Subcutaneous abdominal adipose tissue (tissue), 5 donors: ENCODE results near the gene SMCO4.

Source experiments
- H3K27ac ChIP-seq: one replicate; pipeline ENCODE4 v1.7.0; 2013; ENCODE audit warnings: low read depth, mild to moderate bottlenecking, inconsistent platforms, low read length, moderate library complexity
- H3K27me3 ChIP-seq, 5 donors: one replicate each; pipeline ENCODE4 v1.7.0; 2013; ENCODE audit warnings: low read length in 5 of 5, inconsistent platforms in 1 of 5; ENCODE audit not compliant: control insufficient read depth in 5 of 5, insufficient read depth in 4 of 5
- H3K36me3 ChIP-seq, 5 donors: one replicate each; pipeline ENCODE4 v1.7.0; 2013; ENCODE audit warnings: low read length in 5 of 5; ENCODE audit not compliant: control insufficient read depth in 5 of 5, insufficient read depth in 5 of 5
- H3K4me1 ChIP-seq, 5 donors: one replicate each; pipeline ENCODE4 v1.7.0; 2013; ENCODE audit warnings: low read length in 5 of 5, mild to moderate bottlenecking in 3 of 5, moderate library complexity in 1 of 5; ENCODE audit not compliant: control insufficient read depth in 5 of 5, insufficient read depth in 5 of 5
- H3K4me3 ChIP-seq, 5 donors: one replicate each; pipeline ENCODE4 v1.7.0; 2013; ENCODE audit warnings: low read length in 5 of 5, low read depth in 1 of 5
- H3K9ac ChIP-seq, 5 donors: one replicate each; pipeline ENCODE4 v1.7.0; 2013; ENCODE audit warnings: low read length in 5 of 5, mild to moderate bottlenecking in 4 of 5, moderate library complexity in 3 of 5
- H3K9me3 ChIP-seq, 5 donors: one replicate each; pipeline ENCODE4 v1.7.0; 2013; ENCODE audit warnings: low read length in 5 of 5; ENCODE audit not compliant: control insufficient read depth in 5 of 5
- donor health status: healthy.
- donor health status: healthy.
- donor health status: healthy.
- donor health status: healthy.
- donor health status: healthy.

Gene SMCO4

GRCh38 chr11:93512073-93512475 lies 31.1 kb downstream of the SMCO4 start:
- Histone ChIP-seq H3K4me3 (no peak overlapping the region), H3K36me3 (no peaks in the 10 kb centered on the region), H3K27ac (no peak overlapping the region), H3K9ac (no peak overlapping the region), H3K4me1 (peaks cover 0 to 18% (median 3%) of the 10 kb centered on the region in 5 donors), H3K9me3 (no peaks in the 10 kb centered on the region), H3K27me3 (no peaks in the 10 kb centered on the region)

GRCh38 chr11:93510196-93510873 lies 32.9 kb downstream of the SMCO4 start:
- H3K27ac ChIP-seq = no peak overlapping the region
- H3K27me3 ChIP-seq = no peaks in the 10 kb centered on the region
- no peak overlapping the region for H3K4me3 ChIP-seq
- no peak overlapping the region for H3K9ac ChIP-seq
- no peaks in the 10 kb centered on the region for H3K36me3 ChIP-seq
- H3K9me3 ChIP-seq = no peaks in the 10 kb centered on the region
- peaks cover 0 to 13% (median 3%) of the 10 kb centered on the region in 5 donors for H3K4me1 ChIP-seq

GRCh38 chr11:93507517-93507916 lies 35.7 kb downstream of the SMCO4 start:
- H3K27ac ChIP-seq = no peak overlapping the region
- H3K36me3 ChIP-seq = peaks cover 0 to 4% (median 0%) of the 10 kb centered on the region in 5 donors
- H3K4me1 ChIP-seq = peaks cover 0 to 3% (median 0%) of the 10 kb centered on the region in 5 donors
- no peak overlapping the region for H3K9ac ChIP-seq
- H3K9me3 ChIP-seq = no peaks in the 10 kb centered on the region
- no peak overlapping the region for H3K4me3 ChIP-seq
- no peaks in the 10 kb centered on the region for H3K27me3 ChIP-seq

GRCh38 chr11:93505703-93506102 lies 37.5 kb downstream of the SMCO4 start:
- H3K9ac ChIP-seq = no peak overlapping the region
- no peaks in the 10 kb centered on the region for H3K27me3 ChIP-seq
- H3K4me1 ChIP-seq = peaks cover 0 to 4% (median 0%) of the 10 kb centered on the region in 5 donors
- H3K27ac ChIP-seq = no peak overlapping the region
- H3K36me3 ChIP-seq = peaks cover 0 to 4% (median 0%) of the 10 kb centered on the region in 5 donors
- H3K9me3 ChIP-seq = no peaks in the 10 kb centered on the region
- no peak overlapping the region for H3K4me3 ChIP-seq

GRCh38 chr11:93504110-93505095 lies 38.8 kb downstream of the SMCO4 start:
- H3K4me1 ChIP-seq = peaks cover 0 to 4% (median 0%) of the 10 kb centered on the region in 5 donors
- no peak overlapping the region for H3K27ac ChIP-seq
- H3K4me3 ChIP-seq = no peak overlapping the region
- H3K9me3 ChIP-seq = no peaks in the 10 kb centered on the region
- H3K36me3 ChIP-seq = peaks cover 0 to 4% (median 0%) of the 10 kb centered on the region in 5 donors
- no peaks in the 10 kb centered on the region for H3K27me3 ChIP-seq
- no peak overlapping the region for H3K9ac ChIP-seq

GRCh38 chr11:93501856-93502255 lies 41.3 kb downstream of the SMCO4 start:
- Histone ChIP-seq H3K4me1 (peaks cover 0 to 4% (median 0%) of the 10 kb centered on the region in 5 donors), H3K27ac (no peak overlapping the region), H3K4me3 (no peak overlapping the region)

GRCh38 chr11:93500759-93501158 lies 42.4 kb downstream of the SMCO4 start:
- Histone ChIP-seq H3K27me3 (no peaks in the 10 kb centered on the region), H3K4me3 (no peak overlapping the region), H3K36me3 (peaks cover 0 to 8% (median 3%) of the 10 kb centered on the region in 5 donors), H3K4me1 (peaks cover 0 to 4% (median 0%) of the 10 kb centered on the region in 5 donors), H3K9ac (no peak overlapping the region), H3K27ac (no peak overlapping the region), H3K9me3 (no peaks in the 10 kb centered on the region)

More at GRCh38 chr11:93501856-93502255, 41.3 kb downstream of the SMCO4 start:
- H3K9me3 ChIP-seq = no peaks in the 10 kb centered on the region
- peaks cover 0 to 4% (median 2%) of the 10 kb centered on the region in 5 donors for H3K36me3 ChIP-seq
- no peak overlapping the region for H3K9ac ChIP-seq
- H3K27me3 ChIP-seq = no peaks in the 10 kb centered on the region

- H3K27ac ChIP-seq = no peak overlapping the region
- no peaks in the 10 kb centered on the region for H3K9me3 ChIP-seq
- peaks cover 0 to 4% (median 0%) of the 10 kb centered on the region in 5 donors for H3K4me1 ChIP-seq
- peaks cover 0 to 4% (median 3%) of the 10 kb centered on the region in 5 donors for H3K36me3 ChIP-seq
- no peaks in the 10 kb centered on the region for H3K27me3 ChIP-seq
- no peak overlapping the region for H3K9ac ChIP-seq
- no peak overlapping the region for H3K4me3 ChIP-seq
Measured at GRCh38 chr11:93498641-93499040, 44.5 kb downstream of the SMCO4 start.

GRCh38 chr11:93498161-93498560 lies 45.0 kb downstream of the SMCO4 start:
- Histone ChIP-seq H3K9me3 (no peaks in the 10 kb centered on the region), H3K27ac (no peak overlapping the region), H3K27me3 (no peaks in the 10 kb centered on the region), H3K4me3 (no peak overlapping the region), H3K36me3 (peaks cover 0 to 4% (median 3%) of the 10 kb centered on the region in 5 donors), H3K4me1 (peaks cover 0 to 4% (median 0%) of the 10 kb centered on the region in 5 donors), H3K9ac (no peak overlapping the region)

- Histone ChIP-seq H3K36me3 (peaks cover 0 to 5% (median 2%) of the 10 kb centered on the region in 5 donors), H3K27me3 (no peaks in the 10 kb centered on the region), H3K9ac (no peak overlapping the region), H3K4me3 (no peak overlapping the region), H3K27ac (no peak overlapping the region), H3K9me3 (no peaks in the 10 kb centered on the region), H3K4me1 (peaks cover 0 to 4% (median 0%) of the 10 kb centered on the region in 5 donors)
Measured at GRCh38 chr11:93497596-93497995, 45.6 kb downstream of the SMCO4 start.
